HG03521 (cell line): ENCODE data around the gene TCL1A.
"Not testable (repeated sequence)": the region's sequence is repeated elsewhere in the genome, so short reads cannot be mapped to it uniquely, and the experiment has no call there.

Experiments used
- ATAC-seq: cut with Tn5 transposase; IDR thresholded peaks from one replicate; pipeline ENCODE4 v1.9.1; 2021; ENCODE audit warnings: mild to moderate bottlenecking, moderate library complexity; ENCODE audit not compliant: unreplicated experiment

The TCL1A gene

DNA sequence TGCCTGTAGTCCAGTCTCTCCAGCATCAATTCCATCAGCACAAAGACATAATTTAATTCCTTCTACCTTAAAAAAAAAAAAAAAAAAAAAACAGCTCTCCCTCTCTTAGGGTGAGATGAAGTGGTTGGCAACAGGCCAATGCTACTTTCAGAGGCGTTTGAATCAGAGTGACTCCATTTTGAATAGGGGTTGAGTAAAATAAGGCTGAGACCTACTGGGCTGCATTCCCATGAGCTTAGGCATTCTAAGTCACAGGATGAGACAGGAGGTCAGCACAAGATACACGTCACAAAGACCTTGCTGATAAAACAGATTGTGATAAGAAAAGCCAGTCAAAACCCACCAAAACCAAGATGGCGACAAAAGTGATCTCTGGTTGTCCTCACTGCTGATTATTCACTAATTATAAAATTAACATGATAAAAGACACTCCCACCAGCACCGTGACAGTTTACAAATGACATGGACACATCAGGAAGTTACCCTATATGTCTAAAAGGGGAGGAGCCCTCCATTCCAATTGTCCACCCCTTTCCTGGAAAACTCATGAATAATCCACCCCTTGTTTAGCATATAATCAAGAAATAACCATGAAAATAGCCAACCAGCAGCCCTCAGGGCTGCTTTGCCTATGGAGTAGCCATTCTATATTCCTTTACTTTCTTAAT, 34.6 kb downstream of the TCL1A start:
- no peak for ATAC-seq

DNA sequence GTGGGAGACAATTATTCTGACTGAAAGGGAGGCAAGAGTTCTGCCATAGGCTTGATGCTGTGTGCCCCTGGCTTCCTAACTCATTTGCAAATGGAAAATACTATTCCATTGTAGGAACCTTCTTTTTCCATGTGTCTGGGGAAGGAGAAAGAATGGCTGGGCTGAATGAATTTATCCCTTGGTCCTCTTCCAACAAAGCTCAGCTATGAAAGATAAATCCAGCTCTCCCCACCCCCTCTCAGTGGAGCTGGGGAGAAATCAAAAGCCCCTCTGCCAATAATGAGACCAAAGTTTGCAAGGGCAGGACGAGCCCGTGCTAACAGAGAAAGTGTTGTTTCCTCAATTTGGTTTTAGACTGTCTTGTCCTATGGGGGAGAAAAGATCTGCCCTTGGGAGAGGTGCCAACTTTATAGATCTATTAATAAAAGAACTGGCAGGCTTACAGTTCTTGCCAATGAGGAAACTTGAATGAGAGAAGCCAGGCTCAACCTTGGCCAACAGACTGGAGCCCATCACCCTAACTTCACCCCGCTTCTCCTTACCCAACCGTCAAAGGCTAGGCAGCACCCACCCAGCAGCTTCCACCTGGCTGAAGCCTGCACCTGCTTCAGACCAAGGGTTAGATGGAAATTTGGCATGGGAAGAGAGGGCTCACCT, 36.6 kb downstream of the TCL1A start:
- ATAC-seq: no peak

DNA sequence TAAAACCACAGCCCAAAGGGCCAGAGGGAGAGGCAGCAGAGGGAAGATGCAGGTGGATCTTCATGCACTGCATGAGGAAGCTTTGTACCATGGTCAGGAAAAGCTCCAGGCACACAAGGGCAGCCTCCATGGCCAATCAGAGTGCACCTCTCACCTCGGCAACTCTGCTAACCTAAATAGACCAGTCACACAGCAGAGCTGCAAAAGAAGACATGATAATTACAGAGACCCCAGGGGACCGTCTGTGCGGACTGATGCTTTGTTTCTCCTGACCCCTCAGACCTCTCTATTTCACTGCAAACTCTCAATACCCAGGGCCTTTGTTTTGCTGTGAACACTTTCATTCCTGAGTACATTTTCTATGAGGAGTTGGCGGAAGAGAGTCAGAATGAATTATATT, 38.4 kb downstream of the TCL1A start:
- ATAC-seq: no peak

DNA sequence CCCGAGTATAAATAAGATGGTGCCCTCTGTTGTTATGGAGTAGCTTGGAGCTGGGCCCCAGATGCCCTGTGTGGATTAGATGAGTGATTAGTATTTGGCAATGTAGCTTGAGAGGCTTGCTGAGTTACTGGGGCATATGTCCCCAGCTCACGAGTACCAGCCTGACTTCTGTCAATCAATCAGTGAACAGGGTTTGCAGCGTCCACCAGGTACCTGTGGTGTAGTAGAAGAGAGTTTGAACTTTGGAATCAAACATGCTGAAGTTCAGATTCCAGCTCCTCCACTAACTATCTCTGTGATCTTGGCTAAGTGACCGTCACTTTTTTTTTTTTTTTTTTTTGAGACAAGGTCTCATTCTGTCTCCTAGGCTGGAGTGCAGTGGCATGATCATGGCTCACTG, 39.3 kb downstream of the TCL1A start:
- ATAC-seq: no peak

DNA sequence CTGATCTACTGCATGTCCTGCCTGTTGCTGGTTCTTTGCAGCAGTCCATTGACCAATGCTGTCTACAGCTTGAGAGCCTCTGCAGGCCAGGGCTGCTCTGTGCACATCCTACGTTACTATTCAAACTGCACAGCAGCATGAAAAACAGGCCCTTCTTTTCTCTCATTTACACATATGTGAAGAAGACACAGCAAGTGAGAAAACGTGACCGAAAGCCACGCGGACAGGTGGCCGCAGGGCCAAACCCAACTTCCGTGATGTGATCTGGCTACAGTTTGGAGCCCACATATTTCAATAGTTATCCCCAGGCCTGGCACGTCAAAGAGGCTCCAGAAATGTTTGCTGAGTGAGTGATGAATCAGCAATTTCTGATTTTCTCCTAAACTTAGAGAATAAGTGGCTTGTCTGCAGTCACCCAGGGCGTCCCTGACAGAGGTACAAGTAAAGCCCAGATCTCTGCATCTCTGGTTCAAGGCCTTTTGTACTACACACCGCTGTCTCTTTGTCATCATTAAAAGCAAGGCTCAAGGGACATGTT, 45.6 kb downstream of the TCL1A start:
- ATAC-seq: no peak

DNA sequence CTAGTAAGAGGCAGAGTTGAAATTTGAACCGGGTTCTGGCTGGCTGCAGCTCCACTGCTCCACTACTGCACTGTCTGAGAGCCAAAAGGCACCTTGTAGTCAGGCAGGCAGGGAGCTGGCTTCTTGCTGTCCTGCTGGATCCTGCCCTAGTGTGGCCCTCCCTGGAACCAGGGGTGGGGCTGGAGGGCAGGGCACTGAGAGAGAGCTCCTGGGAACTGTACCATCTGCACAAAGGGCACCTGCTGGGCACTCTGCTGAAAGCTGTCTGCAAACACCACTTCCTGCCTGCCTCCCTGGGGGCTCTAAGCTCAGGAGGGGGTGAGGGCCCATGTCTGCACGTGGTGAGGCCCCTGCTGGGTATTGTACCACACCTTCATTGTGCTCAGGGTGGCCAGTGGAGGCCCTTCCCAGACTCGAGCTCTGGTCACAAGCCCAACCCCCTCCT, 46.7 kb downstream of the TCL1A start:
- no peak for ATAC-seq

DNA sequence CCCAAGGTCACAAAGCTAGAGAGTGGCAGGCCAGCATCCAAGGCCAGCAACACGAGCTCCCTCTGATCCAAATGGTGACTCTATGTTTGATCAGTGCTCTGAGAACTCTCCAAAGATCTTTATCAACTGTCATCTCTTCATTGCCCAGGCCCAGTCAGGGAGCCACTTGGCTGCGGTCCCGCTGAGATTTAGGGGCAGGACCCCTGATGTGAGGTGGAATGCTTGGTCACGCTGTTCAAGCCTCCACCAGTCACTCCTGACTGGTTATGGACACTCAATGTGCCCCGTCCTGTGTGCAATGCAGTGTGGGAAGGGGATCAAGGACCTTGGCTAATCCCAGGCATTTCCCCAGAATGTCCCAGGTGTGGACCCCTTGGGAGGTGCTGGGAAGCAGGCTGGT, 47.5 kb downstream of the TCL1A start:
- no peak for ATAC-seq

DNA sequence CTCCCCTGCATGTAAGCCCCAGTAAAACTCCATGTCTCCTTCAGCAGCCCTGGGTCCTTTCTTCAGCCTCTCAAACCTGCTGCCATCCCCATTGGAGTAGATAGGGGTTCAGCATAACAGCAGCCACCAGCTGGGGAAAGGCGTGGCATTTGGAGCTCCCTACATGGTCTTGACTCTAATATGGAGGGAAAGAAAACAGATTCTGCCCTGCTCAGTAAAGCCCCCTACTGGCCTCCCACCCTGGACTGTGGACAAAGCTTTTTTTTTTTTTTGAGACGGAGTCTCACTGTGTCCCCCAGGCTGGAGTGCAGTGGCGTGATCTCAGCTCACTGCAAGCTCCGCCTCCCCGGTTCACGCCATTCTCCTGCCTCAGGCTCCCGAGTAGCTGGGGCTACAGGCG, 48.4 kb downstream of the TCL1A start:
- ATAC-seq: not testable (repeated sequence)

DNA sequence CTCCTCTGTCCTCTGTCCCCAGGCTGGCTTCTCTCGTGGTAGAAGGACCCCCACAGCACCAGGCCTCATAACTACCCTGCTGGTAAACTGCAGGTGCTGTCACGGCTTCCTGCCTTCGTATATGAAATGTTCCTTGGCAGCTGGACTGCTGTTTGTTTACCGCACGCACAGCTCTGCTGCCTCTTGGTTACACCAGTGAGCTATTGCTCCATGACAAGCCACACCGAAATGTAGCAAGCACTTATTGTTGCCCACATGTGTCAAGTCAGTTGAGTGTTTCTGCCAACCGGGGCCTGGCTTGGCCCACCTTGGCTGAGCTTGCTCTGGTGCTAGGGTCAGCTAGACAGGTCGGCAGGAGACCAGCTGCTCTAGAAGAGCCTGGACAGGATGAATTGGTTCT, 49.4 kb downstream of the TCL1A start:
- peak; percentile 34 for ATAC-seq

DNA sequence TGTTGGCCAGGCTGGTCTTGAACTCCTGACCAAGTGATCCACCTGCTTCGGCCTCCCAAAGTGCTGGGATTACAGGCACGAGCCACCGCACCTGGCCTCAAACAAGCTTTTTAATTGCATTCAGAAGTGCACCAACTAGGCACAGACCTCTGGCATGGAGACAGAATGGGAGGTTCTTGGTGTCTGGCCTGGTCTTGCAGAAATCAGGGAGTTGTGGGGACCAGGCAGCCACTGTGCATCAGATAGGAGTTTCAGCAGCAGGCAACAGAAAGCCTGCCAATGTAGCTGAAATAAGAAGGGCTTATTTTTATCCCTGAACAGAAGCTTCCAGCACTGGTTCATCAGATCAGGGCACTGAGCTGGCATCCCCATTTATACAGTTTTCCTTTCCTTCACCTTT, 49.9 kb downstream of the TCL1A start:
- ATAC-seq: no peak

DNA sequence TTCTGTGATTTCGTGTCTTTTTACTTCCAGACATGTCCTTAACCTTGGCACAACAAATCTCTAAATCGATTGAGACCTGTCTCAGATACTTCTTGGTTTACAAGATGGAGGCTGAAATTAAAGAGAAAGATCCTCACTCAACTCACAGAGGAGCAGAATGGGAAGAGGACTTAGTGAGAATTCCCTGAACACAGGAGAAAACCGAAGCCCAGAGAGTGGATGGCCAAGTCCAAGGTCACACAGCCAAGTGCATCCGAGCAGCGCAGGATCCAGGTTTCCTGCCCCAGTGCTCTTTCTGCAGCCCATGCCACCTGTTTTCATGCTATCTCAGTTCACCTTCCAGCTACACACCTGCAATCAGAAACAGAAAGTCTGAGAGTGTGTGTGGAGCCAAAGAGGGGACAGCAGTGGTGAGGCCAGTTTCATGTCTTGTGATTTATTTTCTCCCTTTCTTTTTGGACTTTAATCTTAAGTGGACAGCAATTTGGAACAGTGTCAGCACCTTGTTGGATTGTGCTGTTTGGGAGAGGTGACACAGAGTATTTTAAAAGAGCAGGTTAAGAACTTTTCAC, 50.6 kb downstream of the TCL1A start:
- ATAC-seq: peak; percentile 22

DNA sequence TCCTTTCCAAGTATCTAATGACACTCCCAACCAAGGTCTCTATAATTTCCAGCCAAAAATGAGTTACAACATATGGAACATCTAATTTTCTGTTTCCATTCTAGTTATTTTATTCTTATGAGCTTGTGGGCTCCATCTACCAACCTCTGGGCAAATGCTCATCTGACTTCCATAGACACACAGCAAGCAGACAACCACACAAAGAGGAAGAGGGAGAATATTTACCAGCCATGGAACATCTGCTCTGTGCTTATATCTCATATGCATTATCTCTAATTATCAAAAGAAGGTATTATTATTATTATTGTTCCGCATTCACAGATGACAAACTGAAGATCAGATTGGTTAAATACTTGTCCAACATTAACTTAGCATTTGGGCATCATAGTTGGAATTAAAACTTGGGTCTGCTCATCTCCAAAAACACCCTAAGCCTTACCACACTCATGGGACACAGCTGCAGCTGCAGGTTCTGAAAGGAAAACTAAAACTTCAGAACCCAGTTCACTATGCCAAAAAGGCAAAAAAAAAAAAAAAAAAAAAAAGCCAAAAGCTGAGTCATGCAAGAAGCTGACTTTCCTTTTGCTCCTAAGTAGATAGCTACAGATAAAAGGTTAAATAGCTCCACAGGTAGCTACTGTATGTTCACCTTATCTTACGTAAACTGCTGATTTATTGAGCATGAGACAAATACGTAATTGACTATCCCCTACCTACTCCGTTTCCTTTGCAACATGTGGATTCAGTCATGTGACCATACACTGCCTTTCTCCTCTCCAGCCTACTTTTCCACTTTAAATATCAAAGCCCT, 51.3 kb downstream of the TCL1A start:
- ATAC-seq: peak; percentile 36

DNA sequence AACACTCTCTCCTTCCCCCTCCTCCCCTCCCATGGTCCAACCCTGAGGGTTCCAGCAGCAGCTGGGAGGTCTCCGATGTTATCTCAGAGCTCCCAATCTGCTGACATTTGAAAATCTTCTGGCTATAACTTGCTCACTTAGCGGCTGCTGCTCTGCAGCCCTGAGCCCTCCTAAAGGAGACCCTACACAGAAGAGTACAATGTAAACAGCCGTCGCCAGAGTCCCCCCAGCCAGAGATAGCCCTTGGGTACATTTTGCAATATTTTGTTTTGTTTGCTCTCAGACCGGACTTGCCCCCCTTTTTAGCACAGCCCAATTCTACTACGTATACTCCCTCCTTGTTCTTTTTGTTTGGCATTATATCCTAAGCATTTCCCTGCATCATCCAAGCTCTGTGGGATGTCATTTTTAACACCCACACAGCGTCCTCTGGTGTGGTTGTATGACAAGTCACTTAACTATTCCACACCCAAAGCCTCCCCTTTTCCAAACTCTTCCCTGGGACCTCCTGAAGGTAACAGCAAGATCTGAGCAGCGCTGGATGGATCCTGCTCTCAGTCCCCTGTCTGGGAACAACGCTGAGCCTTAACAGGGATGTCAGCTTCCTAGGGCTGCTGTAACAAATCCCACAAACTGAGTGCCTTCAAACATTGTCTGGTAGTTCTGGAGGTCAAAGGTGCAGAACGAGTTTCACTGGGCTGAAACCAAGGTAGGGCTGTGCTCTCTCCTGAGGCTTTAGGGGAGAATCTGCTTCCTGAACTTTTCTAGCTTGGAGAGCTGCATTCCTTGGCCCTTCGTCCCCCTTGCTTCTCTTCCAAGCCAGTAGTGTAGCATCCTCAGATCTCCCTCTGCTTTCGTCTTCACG, 53.0 kb downstream of the TCL1A start:
- ATAC-seq: no peak

DNA sequence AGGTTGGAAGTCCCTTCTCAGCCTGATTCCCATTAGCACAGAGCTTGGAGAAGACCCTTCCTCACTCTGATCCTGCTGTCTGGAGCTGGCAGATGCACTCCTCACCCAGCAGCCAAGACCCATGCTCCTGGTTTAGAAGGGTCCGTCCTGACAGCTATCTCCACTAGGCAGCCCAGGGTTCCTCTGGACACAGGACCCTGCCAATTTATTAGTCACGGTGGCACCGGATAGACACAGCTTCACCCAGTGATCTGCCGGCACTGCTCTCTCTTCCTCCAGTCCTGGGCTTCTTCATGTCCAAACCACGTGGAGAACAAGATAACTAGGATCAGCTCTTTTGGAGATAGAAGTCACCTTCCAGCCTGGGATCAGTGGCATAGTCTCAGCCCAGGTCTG, 53.9 kb downstream of the TCL1A start:
- no peak for ATAC-seq
